IMR-90 (cell line): ENCODE data around the gene NFIA. TPM values are rescaled to one million over a fixed set of nuclear protein-coding genes. Genes with fewer than 3 reads are reported as not detected.

Experiments used
- ATAC-seq: fragments of 200-7000 bp; cut with Tn5 transposase; 2 replicates; pipeline ENCODE4 v1.9.1; 2020; ENCODE audit warnings: low read depth, mild to moderate bottlenecking, moderate library complexity
- BruUV-seq: library from RNA; stranded (reverse); fragments of 400-500 nt; replicated peaks from 2 replicates; lab custom pipeline; 2021; lab: Mats Ljungman, UMichigan
- CTCF ChIA-PET: fragments of 300-600 bp; formaldehyde crosslinking; extraction: SDS; loops from one replicate; lab custom pipeline; 2021; ENCODE audit warnings: antibody characterized with exemption; lab: Yijun Ruan, JAX
- POLR2A ChIA-PET: fragments of 300-600 bp; sonication (Branson Sonifier 250); formaldehyde crosslinking; loops from one replicate; lab custom pipeline; 2022; ENCODE audit warnings: antibody characterized with exemption; ENCODE audit not compliant: unreplicated experiment; lab: Charles Lee
- DNase-seq: peaks from one replicate; pipeline ENCODE4 v3.0.0; 2013
- H2AFZ ChIP-seq: replicated peaks from 2 replicates; pipeline ENCODE3; 2013; ENCODE audit warnings: low read length, mild to moderate bottlenecking; ENCODE audit not compliant: poor library complexity
- H2AK5ac ChIP-seq: 2 replicates; pipeline ENCODE4 v1.6.1; 2013; ENCODE audit warnings: low read depth, low read length, inconsistent platforms
- H2AK9ac ChIP-seq: replicated peaks from 2 replicates; pipeline ENCODE3; 2013; ENCODE audit warnings: mild to moderate bottlenecking, low read depth, low read length, moderate library complexity; ENCODE audit not compliant: poor library complexity
- H2BK120ac ChIP-seq: 2 replicates; pipeline ENCODE4 v1.6.1; 2013; ENCODE audit warnings: low read depth, low read length, inconsistent platforms
- H2BK15ac ChIP-seq: 3 replicates; pipeline ENCODE4 v1.6.1; 2013; ENCODE audit warnings: low read depth, low read length, inconsistent platforms
- H2BK20ac ChIP-seq: 2 replicates; pipeline ENCODE4 v1.6.1; 2013; ENCODE audit warnings: low read depth, mild to moderate bottlenecking, inconsistent platforms, low read length, moderate library complexity
- H2BK5ac ChIP-seq: 2 replicates; pipeline ENCODE4 v1.6.1; 2013; ENCODE audit warnings: mild to moderate bottlenecking, low read depth, low read length, inconsistent platforms; ENCODE audit not compliant: poor library complexity, severe bottlenecking
- H3K14ac ChIP-seq: replicated peaks from 2 replicates; pipeline ENCODE4 v1.6.1; 2013; ENCODE audit warnings: low read depth, low read length, inconsistent platforms
- H3K18ac ChIP-seq: 2 replicates; pipeline ENCODE4 v1.6.1; 2013; ENCODE audit warnings: low read depth, low read length, control low read depth
- H3K23ac ChIP-seq: 2 replicates; pipeline ENCODE4 v1.6.1; 2013; ENCODE audit warnings: low read depth, low read length, inconsistent platforms
- H3K27ac ChIP-seq: 2 replicates; pipeline ENCODE4 v1.5.1; 2013; ENCODE audit warnings: mild to moderate bottlenecking, control low read depth, low read length; ENCODE audit not compliant: insufficient read depth
- H3K27me3 ChIP-seq: 2 replicates; pipeline ENCODE4 v1.6.1; 2013; ENCODE audit warnings: low read length; ENCODE audit not compliant: control insufficient read depth, insufficient read depth
- H3K36me3 ChIP-seq: 2 replicates; pipeline ENCODE4 v1.6.1; 2013; ENCODE audit warnings: low read length, mixed read lengths; ENCODE audit not compliant: control insufficient read depth, insufficient read depth
- H3K4ac ChIP-seq: 2 replicates; pipeline ENCODE4 v1.6.1; 2013; ENCODE audit warnings: low read depth, low read length, inconsistent platforms
- H3K4me1 ChIP-seq: 2 replicates; pipeline ENCODE4 v1.6.1; 2013; ENCODE audit warnings: low read length, mixed read lengths; ENCODE audit not compliant: control insufficient read depth, insufficient read depth
- H3K4me2 ChIP-seq: 2 replicates; pipeline ENCODE4 v1.6.1; 2013; ENCODE audit warnings: low read depth, mild to moderate bottlenecking, control low read depth, low read length, moderate library complexity
- H3K4me3 ChIP-seq: 2 replicates; pipeline ENCODE4 v1.5.1; 2013; ENCODE audit warnings: low read depth, mild to moderate bottlenecking, control low read depth, low read length, moderate library complexity; ENCODE audit not compliant: insufficient read depth
- H3K56ac ChIP-seq: 2 replicates; pipeline ENCODE4 v1.6.1; 2013; ENCODE audit warnings: low read length, inconsistent platforms; ENCODE audit not compliant: insufficient read depth; ENCODE audit errors: extremely low read depth
- H3K79me1 ChIP-seq, 2 experiments: 2 replicates each; pipeline ENCODE4 v1.6.1; 2013; ENCODE audit warnings: low read length in 2 of 2, inconsistent platforms in 1 of 2, low read depth in 1 of 2
- H3K9ac ChIP-seq: 2 replicates; pipeline ENCODE4 v1.6.1; 2013; ENCODE audit warnings: low read depth, low read length, control low read depth
- H3K9me1 ChIP-seq: 2 replicates; pipeline ENCODE4 v1.6.1; 2013; ENCODE audit warnings: low read length, inconsistent platforms; ENCODE audit not compliant: insufficient read depth
- H3K9me3 ChIP-seq: 2 replicates; pipeline ENCODE4 v1.6.1; 2013; ENCODE audit warnings: low read length; ENCODE audit not compliant: control insufficient read depth, insufficient read depth
- H4K20me1 ChIP-seq: 2 replicates; pipeline ENCODE4 v1.6.1; 2013; ENCODE audit warnings: low read length, inconsistent platforms; ENCODE audit not compliant: insufficient read depth
- H4K5ac ChIP-seq: 2 replicates; pipeline ENCODE4 v1.6.1; 2013; ENCODE audit warnings: mild to moderate bottlenecking, low read depth, low read length, control low read depth
- H4K8ac ChIP-seq, 2 experiments: 2 replicates each; pipeline ENCODE4 v1.6.1; 2013; ENCODE audit warnings: low read depth in 2 of 2, low read length in 2 of 2, control low read depth in 1 of 2, inconsistent platforms in 1 of 2
- H4K91ac ChIP-seq: 2 replicates; pipeline ENCODE4 v1.6.1; 2013; ENCODE audit warnings: low read depth, low read length, inconsistent platforms; ENCODE audit not compliant: insufficient read depth
- BHLHE40 ChIP-seq: fragments of 150-350 bp; IDR thresholded peaks from 2 replicates; pipeline ENCODE4 v1.6.1; 2016; ENCODE audit warnings: mild to moderate bottlenecking, low read depth, low read length
- CEBPB ChIP-seq: IDR thresholded peaks from 2 replicates; pipeline ENCODE4 v1.6.1; 2012; ENCODE audit warnings: low read depth, low read length, improper control_type of control experiment
- CHD1 ChIP-seq: IDR thresholded peaks from 2 replicates; pipeline ENCODE4 v1.6.1; 2012; ENCODE audit warnings: low read depth, low read length, improper control_type of control experiment
- ELK1 ChIP-seq: fragments of 150-350 bp; IDR thresholded peaks from 2 replicates; pipeline ENCODE4 v1.6.1; 2016; ENCODE audit warnings: low read depth, mild to moderate bottlenecking, low read length, moderate library complexity, borderline replicate concordance
- FOS ChIP-seq: fragments of 150-350 bp; IDR thresholded peaks from 2 replicates; pipeline ENCODE4 v1.6.1; 2016; ENCODE audit warnings: low read depth, low read length
- MAFK ChIP-seq: IDR thresholded peaks from 2 replicates; pipeline ENCODE4 v1.6.1; 2012; ENCODE audit warnings: low read depth, low read length, improper control_type of control experiment
- MAZ ChIP-seq: IDR thresholded peaks from 2 replicates; pipeline ENCODE4 v1.6.1; 2012; ENCODE audit warnings: low read depth, mild to moderate bottlenecking, low read length, improper control_type of control experiment, moderate library complexity, borderline replicate concordance
- MXI1 ChIP-seq: IDR thresholded peaks from 2 replicates; pipeline ENCODE4 v1.6.1; 2012; ENCODE audit warnings: low read depth, mild to moderate bottlenecking, low read length, moderate library complexity, borderline replicate concordance
- NFE2L2 ChIP-seq: fragments of 150-350 bp; IDR thresholded peaks from 2 replicates; pipeline ENCODE4 v1.6.1; 2016; ENCODE audit warnings: low read depth, mild to moderate bottlenecking, low read length
- POLR2A ChIP-seq: IDR thresholded peaks from 2 replicates; pipeline ENCODE4 v1.6.1; 2012; ENCODE audit warnings: mild to moderate bottlenecking, low read depth, low read length
- RAD21 ChIP-seq: IDR thresholded peaks from 2 replicates; pipeline ENCODE4 v1.6.1; 2012; ENCODE audit warnings: low read length, improper control_type of control experiment
- RCOR1 ChIP-seq: IDR thresholded peaks from 2 replicates; pipeline ENCODE4 v1.6.1; 2012; ENCODE audit warnings: mild to moderate bottlenecking, low read length, improper control_type of control experiment; ENCODE audit not compliant: insufficient replicate concordance
- RFX5 ChIP-seq: IDR thresholded peaks from 2 replicates; pipeline ENCODE4 v1.8.0; 2012; ENCODE audit warnings: low read depth, mild to moderate bottlenecking, low read length, moderate library complexity
- SMC3 ChIP-seq: fragments of 150-350 bp; IDR thresholded peaks from 2 replicates; pipeline ENCODE4 v1.6.1; 2016; ENCODE audit warnings: low read depth, mild to moderate bottlenecking, antibody characterized with exemption, low read length, moderate library complexity
- USF2 ChIP-seq: fragments of 150-350 bp; IDR thresholded peaks from 2 replicates; pipeline ENCODE4 v1.6.1; 2017; ENCODE audit warnings: mild to moderate bottlenecking, antibody characterized with exemption, low read length, low read depth
- WGBS, 2 experiments: methylation state at CpG; one replicate each; pipeline versions ENCODE4 v1.1.5 to v1.1.7; 2013; ENCODE audit warnings: missing lambda C conversion rate in 2 of 2; ENCODE audit not compliant: insufficient read length in 1 of 2; ENCODE audit errors: extremely low coverage in 2 of 2; 5-methylcytosine and 5-hydroxymethylcytosine counted together
- dilution Hi-C: fragments of 300-500 bp; cut with HindIII; formaldehyde crosslinking; loops from one replicate; pipeline ENCODE4 v1.14.3; 2018; ENCODE audit warnings: low sequenced_read_pairs; ENCODE audit not compliant: unreplicated experiment
- in situ Hi-C: fragments of 300-500 bp; cut with MboI; formaldehyde crosslinking; loops from 3 replicates; pipeline ENCODE4 v1.14.3; 2019; ENCODE audit warnings: low sequenced_read_pairs, inconsistent platforms, mixed read lengths
- intact Hi-C: fragments of 100-400 bp; cut with micrococcal nuclease; formaldehyde crosslinking; loops from 2 replicates; pipeline ENCODE4 v1.10.0; 2022
- polyA plus RNA-seq, 3 experiments: library from polyadenylated mRNA; depleted of rRNA; stranded (reverse); fragments of >200 nt; gene quantifications; 2 replicates each; pipeline ENCODE4 v1.2.3, GENCODE V29; 2012; ENCODE audit warnings: low replicate concordance in 1 of 3
- total RNA-seq: library from RNA; depleted of rRNA; stranded (reverse); fragments of >200 nt; gene quantifications from 2 replicates; pipeline ENCODE4 v1.2.3, GENCODE V29; 2012
- TF ChIP-seq, protein P1 (sequence below): conservative IDR thresholded peaks from 2 replicates; pipeline ENCODE4 v1.5.1; 2012; ENCODE audit warnings: mild to moderate bottlenecking, low read depth, low read length, improper control_type of control experiment

NFIA gene
- total and polyA plus RNA-seq, 2 of the 4 experiments (the other 2 are of a cell fraction): 1.6 to 2.2 TPM

DNA sequence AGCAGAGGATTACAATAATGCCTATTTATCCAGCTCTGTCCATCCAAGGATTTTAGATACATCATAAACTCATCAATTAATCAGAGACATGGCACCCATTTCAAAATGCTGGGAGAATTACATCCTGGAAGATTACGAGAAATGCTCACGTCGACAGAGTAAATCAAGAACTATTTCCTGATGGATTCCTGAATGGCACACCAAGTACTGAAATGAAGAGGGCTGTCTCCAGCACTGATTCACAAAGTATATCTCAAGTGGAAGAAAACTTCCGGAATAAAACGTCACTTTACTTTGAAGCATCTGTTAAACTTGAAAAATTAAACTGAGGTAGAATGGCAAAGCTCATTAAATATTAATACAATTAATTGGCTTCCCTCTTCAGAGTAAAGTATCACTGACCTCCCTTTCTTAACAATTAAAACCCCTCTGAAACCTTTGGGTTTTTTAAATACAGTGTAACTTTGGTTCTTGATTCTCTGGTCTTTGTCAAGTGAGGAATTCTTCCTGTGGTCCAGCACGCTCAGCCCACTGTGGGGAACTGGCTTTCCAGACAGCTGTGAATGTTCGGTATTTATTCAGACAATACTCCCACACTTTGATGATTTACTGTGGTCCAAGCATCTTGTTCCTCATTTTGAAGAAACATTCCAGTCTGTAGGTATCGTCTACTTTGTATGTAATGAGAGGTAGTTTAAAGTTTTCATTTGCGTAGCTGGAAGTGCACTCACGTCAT, 288.0 kb downstream of the NFIA start:
- in situ Hi-C loops: no loop called here

More for the DNA sequence above, 288.0 kb downstream of the NFIA start:
- Histone ChIP-seq H3K4ac (no peak overlapping the region), H2BK20ac (no peak overlapping the region), H3K4me1 (no peaks in the 10 kb centered on the region), H2BK120ac (no peak overlapping the region), H2BK5ac (no peak overlapping the region), H3K27me3 (no peaks in the 10 kb centered on the region; the same call in 1 of the 2 replicates), H3K9me3 (no peaks in the 10 kb centered on the region), H2BK15ac (no peak overlapping the region), H4K5ac (no peak overlapping the region), H3K4me3 (no peak overlapping the region), H3K9me1 (no peaks in the 10 kb centered on the region), H3K4me2 (no peak overlapping the region), H3K27ac (no peak overlapping the region), H3K9ac (no peak overlapping the region), H3K79me1 (no peaks in the 10 kb centered on the region), H4K8ac (no peak overlapping the region), H3K36me3 (no peaks in the 10 kb centered on the region), H3K14ac (no peak overlapping the region), H2AK9ac (no peak overlapping the region), H3K18ac (no peak overlapping the region), H3K56ac (no peak overlapping the region), H4K20me1 (no peaks in the 10 kb centered on the region), H2AK5ac (no peak overlapping the region), H3K23ac (no peak overlapping the region), H4K91ac (no peak overlapping the region), H2AFZ (no peak overlapping the region)
- ATAC-seq (no peak), DNase-seq (no peak)
- no CpG with 5 or more reads among the region's 10 CpGs for WGBS, 2 experiments
- CTCF ChIA-PET: no interaction called here
- TF ChIP-seq NFE2L2 (no peak), RAD21 (no peak), MXI1 (no peak), RCOR1 (no peak), ELK1 (no peak), SMC3 (no peak), USF2 (no peak), FOS (no peak), CHD1 (no peak), MAFK (no peak), POLR2A (no peak), MAZ (no peak), BHLHE40 (no peak), RFX5 (no peak), CEBPB (no peak)
- TF ChIP-seq, protein P1, sequence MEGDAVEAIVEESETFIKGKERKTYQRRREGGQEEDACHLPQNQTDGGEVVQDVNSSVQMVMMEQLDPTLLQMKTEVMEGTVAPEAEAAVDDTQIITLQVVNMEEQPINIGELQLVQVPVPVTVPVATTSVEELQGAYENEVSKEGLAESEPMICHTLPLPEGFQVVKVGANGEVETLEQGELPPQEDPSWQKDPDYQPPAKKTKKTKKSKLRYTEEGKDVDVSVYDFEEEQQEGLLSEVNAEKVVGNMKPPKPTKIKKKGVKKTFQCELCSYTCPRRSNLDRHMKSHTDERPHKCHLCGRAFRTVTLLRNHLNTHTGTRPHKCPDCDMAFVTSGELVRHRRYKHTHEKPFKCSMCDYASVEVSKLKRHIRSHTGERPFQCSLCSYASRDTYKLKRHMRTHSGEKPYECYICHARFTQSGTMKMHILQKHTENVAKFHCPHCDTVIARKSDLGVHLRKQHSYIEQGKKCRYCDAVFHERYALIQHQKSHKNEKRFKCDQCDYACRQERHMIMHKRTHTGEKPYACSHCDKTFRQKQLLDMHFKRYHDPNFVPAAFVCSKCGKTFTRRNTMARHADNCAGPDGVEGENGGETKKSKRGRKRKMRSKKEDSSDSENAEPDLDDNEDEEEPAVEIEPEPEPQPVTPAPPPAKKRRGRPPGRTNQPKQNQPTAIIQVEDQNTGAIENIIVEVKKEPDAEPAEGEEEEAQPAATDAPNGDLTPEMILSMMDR: no peak
- POLR2A ChIA-PET: no interaction called here
- no TSS peak for BruUV-seq
- intact Hi-C loops (no loop called here), dilution Hi-C loops (no loop called here)
